NOMO-1 (cell line): ENCODE results near the gene MAP4.

Experiments used
- DNase-seq, 2 experiments: peaks; one replicate each; lab custom pipeline; 2025; ENCODE audit not compliant: unreplicated experiment in 2 of 2; lab: John Stamatoyannopoulos, UW

Gene MAP4

DNA sequence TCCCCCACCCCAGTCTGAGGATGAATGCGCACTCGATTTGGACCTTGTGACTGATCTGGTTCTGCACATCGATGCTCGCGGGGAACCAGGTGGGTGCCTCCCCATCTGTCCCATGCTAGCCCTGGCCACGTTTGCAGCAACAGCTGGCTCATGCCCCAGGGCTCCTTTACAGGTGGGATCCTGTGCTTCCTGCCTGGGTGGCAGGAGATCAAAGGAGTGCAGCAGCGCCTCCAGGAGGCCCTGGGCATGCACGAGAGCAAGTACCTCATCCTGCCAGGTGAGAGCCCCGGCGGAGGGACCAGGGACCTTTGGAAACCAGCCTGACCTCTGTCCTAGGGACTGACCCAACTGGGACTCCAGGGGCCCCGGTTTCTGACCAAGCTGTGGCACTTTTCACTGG lies 169.0 kb downstream of the MAP4 start:
- no peak for DNase-seq

DNA sequence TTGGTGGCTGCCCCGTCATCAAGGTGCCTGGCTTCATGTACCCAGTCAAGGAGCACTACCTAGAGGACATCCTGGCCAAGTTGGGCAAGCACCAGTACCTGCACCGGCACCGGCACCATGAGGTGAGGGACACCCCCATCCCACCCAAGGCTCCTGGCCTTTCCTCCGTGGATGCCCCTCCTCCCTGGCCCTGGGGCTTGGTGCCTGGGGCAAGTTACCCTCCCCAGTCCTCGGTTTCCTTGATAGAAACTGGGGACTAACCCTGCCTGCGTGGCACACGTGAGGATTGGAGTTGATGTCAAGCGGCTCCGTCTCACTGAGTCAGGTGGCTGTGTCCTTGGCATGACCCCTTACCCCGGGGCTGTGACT lies 169.4 kb downstream of the MAP4 start:
- no peak for DNase-seq

DNA sequence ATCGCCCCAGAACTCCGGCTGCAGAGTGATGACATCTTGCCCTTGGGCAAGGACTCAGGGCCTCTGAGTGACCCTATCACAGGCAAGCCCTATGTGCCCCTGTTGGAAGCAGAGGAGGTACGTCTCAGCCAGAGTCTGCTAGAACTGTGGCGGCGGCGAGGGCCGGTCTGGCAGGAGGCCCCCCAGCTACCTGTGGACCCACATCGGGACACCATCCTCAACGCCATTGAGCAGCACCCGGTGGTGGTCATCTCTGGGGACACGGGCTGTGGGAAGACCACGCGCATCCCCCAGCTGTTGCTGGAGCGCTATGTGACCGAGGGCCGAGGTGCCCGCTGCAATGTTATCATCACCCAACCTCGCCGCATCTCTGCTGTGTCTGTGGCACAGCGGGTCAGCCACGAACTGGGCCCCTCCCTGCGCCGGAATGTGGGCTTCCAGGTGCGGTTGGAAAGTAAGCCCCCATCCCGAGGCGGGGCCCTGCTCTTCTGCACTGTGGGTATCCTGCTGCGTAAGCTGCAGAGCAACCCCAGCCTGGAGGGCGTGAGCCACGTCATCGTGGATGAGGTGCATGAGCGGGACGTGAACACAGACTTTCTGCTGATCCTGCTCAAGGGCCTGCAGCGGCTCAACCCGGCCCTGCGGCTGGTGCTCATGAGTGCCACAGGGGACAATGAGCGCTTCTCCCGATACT lies 169.9 kb downstream of the MAP4 start:
- DNase-seq = no peak

DNA sequence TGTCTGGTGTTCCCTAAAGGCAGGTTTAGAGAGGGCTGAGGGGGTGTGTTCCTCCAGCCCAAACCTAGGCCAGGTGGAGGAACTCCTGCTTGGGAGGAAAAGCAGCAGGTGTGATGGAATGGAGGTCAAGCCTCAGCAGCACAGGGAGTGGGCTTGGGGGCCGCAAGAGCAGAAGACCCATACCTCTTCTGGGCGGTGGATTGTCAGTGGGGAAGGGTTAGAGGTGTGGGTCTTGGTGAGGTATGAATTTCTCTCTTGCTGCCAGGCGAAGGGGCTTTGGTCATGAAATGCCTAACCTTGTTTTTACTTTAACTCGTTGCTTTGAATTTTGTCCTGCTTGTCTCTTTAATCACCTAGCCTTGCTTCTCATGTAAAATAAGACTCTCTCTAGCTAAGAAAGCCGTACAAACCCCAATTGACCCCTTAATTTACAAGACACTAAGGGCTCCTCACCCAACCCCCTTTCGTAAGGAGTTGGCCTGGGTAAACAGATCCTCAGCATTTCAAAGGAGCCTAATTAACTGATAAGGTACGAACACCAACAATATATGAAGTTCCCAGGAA lies 174.3 kb downstream of the MAP4 start:
- DNase-seq = no peak

DNA sequence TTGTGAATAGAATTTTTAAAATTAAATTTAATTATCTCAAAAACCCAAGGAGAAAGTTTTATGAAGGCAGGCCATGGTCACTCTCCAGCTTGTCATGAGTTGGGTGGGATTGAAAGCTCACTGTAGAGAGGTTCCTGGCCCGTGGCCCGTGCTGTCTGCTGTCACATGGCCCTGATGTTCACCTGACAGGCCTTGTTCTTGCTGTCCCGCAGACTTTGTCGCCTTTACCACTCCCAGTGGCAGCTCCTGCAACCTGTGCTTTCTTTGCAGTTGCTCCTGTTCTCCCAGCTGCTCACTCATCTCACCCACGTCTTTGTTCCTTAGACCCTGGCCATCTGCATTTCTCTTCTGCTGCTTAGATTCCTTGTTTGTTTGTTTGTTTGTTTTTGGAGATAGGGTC lies 177.7 kb downstream of the MAP4 start:
- DNase-seq = no peak

DNA sequence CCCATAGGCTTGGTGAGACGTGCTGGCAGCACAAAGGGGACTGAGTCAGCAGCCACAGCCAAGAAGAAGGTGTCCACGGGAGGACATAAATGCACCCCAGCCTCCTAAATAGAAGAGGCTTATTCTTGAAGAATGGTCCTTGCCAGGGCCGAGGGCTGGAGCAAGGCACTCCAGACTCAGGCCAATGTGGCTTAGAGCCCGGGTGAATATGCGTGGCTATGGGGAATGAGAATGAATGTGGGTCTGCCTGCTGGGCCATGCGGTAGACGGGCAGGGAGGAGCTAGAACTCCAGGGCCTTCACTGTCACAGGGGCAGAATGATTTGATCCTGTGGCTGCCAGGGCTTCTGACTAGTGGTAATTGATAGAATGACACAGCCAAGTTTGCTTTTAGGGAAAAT lies 179.2 kb downstream of the MAP4 start:
- no peak for DNase-seq

DNA sequence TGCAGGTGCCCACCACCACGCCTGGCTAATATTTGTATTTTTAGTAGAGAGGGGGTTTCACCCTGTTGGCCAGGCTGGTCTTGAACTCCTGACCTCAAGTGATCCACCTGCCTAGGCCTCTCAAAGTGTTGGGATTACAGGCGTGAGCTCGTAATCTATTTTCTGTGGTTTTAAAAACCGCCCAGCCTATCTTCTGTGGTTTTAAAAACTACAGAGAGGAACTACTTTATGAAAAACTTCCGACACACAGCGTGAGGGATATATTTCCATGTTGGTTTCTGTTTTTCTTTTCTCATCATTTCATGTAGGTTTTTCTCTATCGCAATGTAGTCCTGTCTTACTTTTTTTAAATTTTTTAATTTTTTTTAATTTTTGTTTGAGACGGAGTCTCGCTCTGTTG lies 186.7 kb downstream of the MAP4 start:
- DNase-seq = peak; percentile 5 to 6

DNA sequence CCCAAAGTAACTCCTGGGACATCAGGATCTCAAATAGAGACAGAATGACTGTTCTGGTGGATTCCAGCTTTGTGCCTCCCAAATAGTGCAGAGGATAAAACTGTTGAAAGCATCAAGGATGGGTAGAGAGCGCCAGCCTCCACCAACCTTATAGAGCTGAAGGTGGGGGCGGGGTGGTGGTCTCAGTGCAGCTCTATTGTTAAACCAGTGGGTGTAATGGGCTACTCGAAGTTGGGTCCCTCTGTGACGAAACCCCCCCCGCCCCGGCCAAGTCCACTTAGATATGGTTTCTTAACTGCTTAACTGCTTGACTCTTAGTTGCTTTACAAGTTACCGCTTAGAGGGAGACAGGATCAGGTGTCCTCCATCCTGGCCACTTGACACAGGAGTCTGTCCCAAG lies 190.6 kb downstream of the MAP4 start:
- no peak for DNase-seq

DNA sequence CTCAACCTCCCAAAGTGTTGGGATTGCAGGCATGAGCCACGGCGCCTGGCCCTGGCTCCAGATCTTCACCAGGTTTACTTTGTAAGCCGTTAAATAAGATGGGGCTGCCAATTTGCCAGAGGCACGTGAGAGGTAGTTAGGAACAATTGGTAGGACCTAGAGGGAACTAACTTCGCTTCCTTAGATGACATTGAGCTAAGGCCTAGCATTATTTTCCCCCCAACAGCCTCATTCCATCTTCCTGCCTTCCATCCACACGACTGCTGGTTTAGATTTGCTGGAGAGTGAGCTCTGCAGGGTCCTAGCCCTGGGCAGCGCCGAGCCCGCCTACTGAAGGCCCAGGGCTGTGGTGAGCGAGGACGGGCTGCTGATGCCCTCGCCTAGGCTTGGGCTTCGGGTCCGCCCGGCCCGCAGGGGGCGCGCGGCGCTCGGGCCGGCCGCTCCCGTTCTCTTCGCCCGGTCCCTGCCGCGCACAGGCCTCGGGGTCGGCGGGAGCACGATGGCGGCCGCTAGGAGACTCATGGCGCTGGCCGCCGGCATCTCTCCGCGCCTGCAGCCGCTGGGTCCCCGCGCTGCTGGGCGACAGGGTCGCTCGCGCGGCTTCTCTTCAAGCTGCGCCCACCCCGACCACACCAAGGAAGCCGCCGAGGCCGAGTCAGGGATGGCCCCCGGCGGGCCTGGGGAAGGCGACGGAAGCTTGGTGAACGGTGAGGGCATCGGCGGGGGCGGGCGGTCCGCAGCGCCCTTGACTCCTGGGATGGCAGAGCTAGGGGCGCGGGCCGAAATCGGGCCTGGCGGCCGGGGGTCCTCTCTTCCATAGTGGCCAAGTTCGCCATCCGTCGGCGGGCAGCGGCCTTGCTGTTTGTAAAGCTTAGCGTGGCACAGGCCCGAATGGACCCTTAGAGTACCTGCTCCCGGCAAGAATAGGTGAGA lies 191.4 kb downstream of the MAP4 start:
- DNase-seq = peak; percentile 75 to 85

DNA sequence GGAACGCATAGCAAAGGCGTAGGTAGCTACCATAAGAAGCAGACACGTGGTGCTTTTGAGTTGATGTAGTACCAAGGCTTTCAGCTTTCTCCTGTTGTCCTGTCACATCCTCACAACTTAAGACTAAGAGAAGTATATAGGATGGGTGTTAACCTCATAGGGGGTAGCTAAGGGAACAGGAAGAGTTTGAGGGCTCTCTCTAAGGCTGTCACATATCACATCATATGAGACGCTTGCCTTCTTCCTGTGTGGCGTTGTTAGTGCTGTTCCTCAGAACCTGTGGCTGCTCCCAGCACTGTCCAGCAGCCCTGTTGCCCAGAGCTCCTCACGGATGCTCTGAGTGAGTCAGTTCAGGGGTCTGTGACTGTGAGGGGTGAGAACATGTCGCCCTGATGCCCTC lies 198.6 kb downstream of the MAP4 start:
- no peak for DNase-seq

DNA sequence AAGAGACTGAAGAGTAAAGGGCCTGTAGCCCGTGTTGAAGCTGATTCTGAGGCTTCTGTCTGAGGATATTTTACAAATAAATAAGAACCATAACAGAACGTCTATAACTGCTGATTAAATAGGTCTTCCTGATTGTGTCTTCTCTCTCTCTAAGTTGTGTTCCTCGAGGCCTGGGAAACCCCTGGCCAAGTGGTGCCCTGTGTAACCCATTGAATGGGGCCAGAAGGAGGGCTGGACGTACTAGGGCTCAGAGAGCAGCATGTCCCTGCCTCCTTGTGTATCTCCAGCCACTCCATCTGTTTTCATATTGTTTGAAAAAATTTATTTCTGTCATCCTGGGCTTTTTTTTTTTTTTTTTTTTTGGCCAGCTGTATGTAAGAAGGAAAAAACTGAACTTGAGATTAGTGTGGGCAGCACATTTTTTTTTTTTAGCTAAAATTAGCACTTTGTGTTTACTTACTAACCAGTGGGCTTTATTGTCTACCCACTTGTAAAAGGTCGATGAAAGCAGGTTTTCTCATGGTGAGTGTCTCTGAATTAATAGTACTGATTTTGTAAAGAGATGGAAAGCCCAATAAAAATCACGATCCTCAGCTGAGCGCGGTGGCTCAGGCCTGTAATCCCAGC lies 202.6 kb downstream of the MAP4 start:
- no peak for DNase-seq

DNA sequence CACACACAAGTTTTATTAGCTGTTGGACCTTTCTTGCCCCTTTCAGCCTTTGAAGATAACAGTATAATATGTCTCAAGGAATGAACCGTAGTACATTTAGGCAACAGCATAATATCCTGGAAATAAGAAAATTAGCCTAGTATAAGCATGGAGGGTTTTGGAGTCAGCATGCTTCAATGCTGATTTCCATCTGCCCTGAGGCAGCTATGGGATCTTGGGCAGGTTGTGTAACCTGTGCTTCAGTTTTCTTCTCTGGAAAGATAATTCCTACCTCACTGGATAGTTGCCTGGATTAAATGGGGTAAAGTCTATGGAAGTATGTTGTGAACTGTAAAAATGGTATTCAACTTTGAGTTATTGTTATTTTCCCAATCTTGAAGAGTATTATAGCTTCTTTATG lies 211.6 kb downstream of the MAP4 start:
- DNase-seq = no peak

DNA sequence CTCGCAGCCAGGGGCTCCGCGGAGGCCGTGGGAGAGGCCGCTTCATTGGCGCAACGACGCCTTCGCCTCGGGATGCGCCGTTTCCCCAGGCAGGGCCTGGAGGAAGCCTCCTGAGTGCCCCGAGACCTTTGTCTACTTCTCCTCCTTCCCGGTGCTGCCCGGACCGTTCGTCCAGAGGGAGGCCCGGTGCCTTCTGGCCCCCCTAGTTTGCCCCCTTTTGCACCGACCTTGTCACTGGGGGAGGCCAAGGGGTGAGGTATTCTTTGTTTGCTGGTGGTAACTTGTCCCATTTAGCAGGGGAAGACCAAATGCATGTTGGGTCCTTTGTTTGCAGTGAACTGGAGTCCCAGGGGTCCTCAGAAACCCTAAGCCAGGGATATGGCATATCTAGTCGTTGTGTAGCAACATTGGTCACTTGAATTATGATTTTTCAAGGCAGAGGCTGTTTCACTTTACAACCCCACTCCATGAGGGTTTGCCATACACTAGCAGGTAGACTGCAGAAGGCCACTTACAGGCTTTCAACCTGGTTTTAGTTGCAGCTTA lies 212.7 kb downstream of the MAP4 start:
- DNase-seq = peak in 1 of 2 experiments; percentile 28

DNA sequence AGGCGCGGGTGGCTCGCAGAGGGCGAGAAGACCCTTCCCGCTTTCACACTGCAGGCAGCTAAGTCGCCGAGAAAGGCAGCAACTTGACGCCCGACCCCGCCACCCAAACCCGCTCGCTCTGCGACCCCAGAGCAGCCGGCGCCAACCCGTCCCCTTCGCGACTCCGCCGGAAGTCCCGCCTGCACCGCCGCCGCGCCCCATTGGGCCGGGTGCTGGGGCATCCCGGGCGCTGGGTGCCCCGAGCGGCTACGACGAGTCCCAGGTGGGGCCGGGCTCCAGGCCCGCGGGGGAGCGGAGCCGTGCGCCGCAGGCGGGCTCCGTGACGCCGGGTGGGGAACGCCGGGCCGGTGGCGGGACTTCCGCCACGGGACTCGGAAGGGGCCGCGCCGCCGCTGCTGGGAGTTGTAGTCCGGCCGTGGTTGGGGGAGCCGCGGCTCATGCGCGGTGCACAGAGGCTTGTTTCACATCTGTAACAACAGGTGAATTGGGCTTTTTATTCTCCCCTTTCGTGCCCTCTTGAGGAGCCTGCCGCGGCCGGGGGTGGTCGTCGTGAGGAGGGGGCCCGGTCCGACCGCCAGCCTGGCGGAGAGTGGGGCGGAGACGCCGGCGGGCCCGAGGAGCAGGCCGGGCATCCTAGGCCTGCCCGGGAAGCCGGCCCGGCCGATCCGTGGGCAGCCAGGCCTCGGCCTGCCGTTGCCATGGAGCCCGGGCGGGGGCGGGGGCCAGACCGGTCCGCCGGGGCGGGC lies 213.3 kb downstream of the MAP4 start, which contains the start of gene DHX30:
Gene DHX30 (plus strand): TSS at position 405 of the 746 bp plus-strand sequence. CDS start 7,546 bp downstream, outside the sequence.
- peak; percentile 62 to 74 for DNase-seq
